ENCODE data around the gene STARD4.

Gene STARD4

GRCh38 chr5:111537141-111538024 is 25.0 kb upstream of the STARD4 start:
- Mint-ChIP-seq H3K27me3 (peaks cover 19% of the 10 kb centered on the region), H3K9me3 (peaks cover 0 to 9% of the 10 kb centered on the region in 2 donors), H3K4me3 (no peak overlapping the region)

GRCh38 chr5:111535879-111536549 is 23.7 kb upstream of the STARD4 start:
- ATAC-seq (no peak), DNase-seq (no peak)
- Mint-ChIP-seq H3K4me1 (peaks cover 6% of the 10 kb centered on the region), H3K4me3 (no peak overlapping the region), H3K27ac (no peak overlapping the region), H3K9me3 (peaks cover 0 to 9% of the 10 kb centered on the region in 2 donors), H3K27me3 (peaks cover 19% of the 10 kb centered on the region)

More at GRCh38 chr5:111537141-111538024, 25.0 kb upstream of the STARD4 start:
- H3K4me1 Mint-ChIP-seq, result no peaks in the 10 kb centered on the region
- DNase-seq (no peak), ATAC-seq (no peak)
- no peak overlapping the region for H3K27ac Mint-ChIP-seq

GRCh38 chr5:111532886-111533582 is 20.7 kb upstream of the STARD4 start:
- ATAC-seq, result no peak
- no peak for DNase-seq
- peaks cover 0 to 9% of the 10 kb centered on the region in 2 donors for H3K9me3 Mint-ChIP-seq
- H3K4me3 Mint-ChIP-seq, result no peak overlapping the region
- H3K27ac Mint-ChIP-seq, result no peak overlapping the region
- peaks cover 22% of the 10 kb centered on the region for H3K4me1 Mint-ChIP-seq
- H3K27me3 Mint-ChIP-seq, result peaks cover 3% of the 10 kb centered on the region

- Mint-ChIP-seq H3K27me3 (no peaks in the 10 kb centered on the region), H3K4me1 (peaks cover 22% of the 10 kb centered on the region), H3K9me3 (peaks cover 1 to 9% of the 10 kb centered on the region in 2 donors), H3K4me3 (peak overlapping the region; percentile 61 to 80), H3K27ac (peak overlapping the region; percentile 31 to 93)
- DNase-seq (peak; percentile 67 to 84), ATAC-seq (peak; percentile 100)
Measured at GRCh38 chr5:111530298-111530740, 18.0 kb upstream of the STARD4 start.

- ATAC-seq (no peak), DNase-seq (no peak)
- Mint-ChIP-seq H3K27ac (no peak overlapping the region), H3K4me3 (no peak overlapping the region), H3K27me3 (no peaks in the 10 kb centered on the region), H3K9me3 (peaks cover 0 to 4% of the 10 kb centered on the region in 2 donors), H3K4me1 (peaks cover 22% of the 10 kb centered on the region)
Measured at GRCh38 chr5:111528056-111528455, 15.7 kb upstream of the STARD4 start.

GRCh38 chr5:111520908-111521307 is 8.6 kb upstream of the STARD4 start:
- H3K27ac Mint-ChIP-seq, result no peak overlapping the region
- H3K4me3 Mint-ChIP-seq, result no peak overlapping the region
- H3K27me3 Mint-ChIP-seq, result peaks cover 8% of the 10 kb centered on the region
- peaks cover 13% of the 10 kb centered on the region for H3K4me1 Mint-ChIP-seq
- ATAC-seq (no peak), DNase-seq (no peak)
- peaks cover 0 to 4% of the 10 kb centered on the region in 2 donors for H3K9me3 Mint-ChIP-seq

GRCh38 chr5:111518777-111519176 is 6.4 kb upstream of the STARD4 start:
- peaks cover 8% of the 10 kb centered on the region for H3K27me3 Mint-ChIP-seq
- H3K4me3 Mint-ChIP-seq, result no peak overlapping the region
- ATAC-seq (no peak), DNase-seq (no peak)
- H3K27ac Mint-ChIP-seq, result no peak overlapping the region
- H3K9me3 Mint-ChIP-seq, result no peaks in the 10 kb centered on the region
- peaks cover 27% of the 10 kb centered on the region for H3K4me1 Mint-ChIP-seq

GRCh38 chr5:111517853-111518501 is 5.6 kb upstream of the STARD4 start:
- H3K4me3 Mint-ChIP-seq, result no peak overlapping the region
- H3K27ac Mint-ChIP-seq, result no peak overlapping the region
- no peak for DNase-seq
- H3K4me1 Mint-ChIP-seq, result peaks cover 33% of the 10 kb centered on the region
- peaks cover 8% of the 10 kb centered on the region for H3K27me3 Mint-ChIP-seq
- no peaks in the 10 kb centered on the region for H3K9me3 Mint-ChIP-seq
- no peak for ATAC-seq

GRCh38 chr5:111514087-111514486 is 1.8 kb upstream of the STARD4 start:
- Mint-ChIP-seq H3K27me3 (no peaks in the 10 kb centered on the region), H3K4me1 (peaks cover 56% of the 10 kb centered on the region), H3K4me3 (no peak overlapping the region), H3K9me3 (no peaks in the 10 kb centered on the region), H3K27ac (no peak overlapping the region)
- ATAC-seq (no peak), DNase-seq (no peak)

GRCh38 chr5:111513131-111513520 is 791 bp upstream of the STARD4 start:
- DNase-seq (no peak), ATAC-seq (no peak)
- H3K9me3 Mint-ChIP-seq, result no peaks in the 10 kb centered on the region
- H3K4me3 Mint-ChIP-seq, result peak overlapping the region; percentile 96 to 99
- peaks cover 57% of the 10 kb centered on the region for H3K4me1 Mint-ChIP-seq
- no peaks in the 10 kb centered on the region for H3K27me3 Mint-ChIP-seq
- H3K27ac Mint-ChIP-seq, result peak overlapping the region; percentile 98 to 99

GRCh38 chr5:111511831-111512374 is 432 bp downstream of the STARD4 start:
- no peaks in the 10 kb centered on the region for H3K27me3 Mint-ChIP-seq
- peaks cover 60% of the 10 kb centered on the region for H3K4me1 Mint-ChIP-seq
- peak overlapping the region; percentile 98 to 99 for H3K27ac Mint-ChIP-seq
- DNase-seq (no peak), ATAC-seq (peak; percentile 11)
- peak overlapping the region; percentile 96 to 99 for H3K4me3 Mint-ChIP-seq
- no peaks in the 10 kb centered on the region for H3K9me3 Mint-ChIP-seq

- Mint-ChIP-seq H3K9me3 (no peaks in the 10 kb centered on the region), H3K27ac (peak overlapping the region; percentile 98 to 99), H3K4me1 (peaks cover 60% of the 10 kb centered on the region), H3K27me3 (no peaks in the 10 kb centered on the region), H3K4me3 (peak overlapping the region; percentile 96 to 99)
- ATAC-seq (no peak), DNase-seq (no peak)
Measured at GRCh38 chr5:111511174-111511830, 1.0 kb downstream of the STARD4 start.

GRCh38 chr5:111509119-111509518 is 3.2 kb downstream of the STARD4 start:
- DNase-seq (no peak), ATAC-seq (no peak)
- Mint-ChIP-seq H3K9me3 (no peaks in the 10 kb centered on the region), H3K4me1 (peaks cover 48% of the 10 kb centered on the region), H3K27ac (no peak overlapping the region), H3K4me3 (peak overlapping the region; percentile 64 to 72), H3K27me3 (no peaks in the 10 kb centered on the region)

- H3K27ac Mint-ChIP-seq, result no peak overlapping the region
- no peaks in the 10 kb centered on the region for H3K9me3 Mint-ChIP-seq
- no peaks in the 10 kb centered on the region for H3K27me3 Mint-ChIP-seq
- no peak overlapping the region for H3K4me3 Mint-ChIP-seq
- ATAC-seq, result no peak
- no peak for DNase-seq
- peaks cover 33% of the 10 kb centered on the region for H3K4me1 Mint-ChIP-seq
Measured at GRCh38 chr5:111507276-111507675, 5.1 kb downstream of the STARD4 start.
